ENCODE data around the gene GATA2.

Gene GATA2

GRCh38 chr3:128442949-128443348, 50.1 kb downstream of the GATA2 start:
- Mint-ChIP-seq H3K27me3 (ENCODE audit: low read depth) (peaks cover 52% of the 10 kb centered on the region), H3K27ac (no peak overlapping the region), H3K4me1 (no peaks in the 10 kb centered on the region), H3K36me3 (ENCODE audit: low read depth) (no peaks in the 10 kb centered on the region), H3K9me3 (peaks cover 6% of the 10 kb centered on the region), H3K4me3 (no peak overlapping the region)
- TF ChIP-seq CTCF (IDR thresholded peaks at IDR 0.05; ENCODE audit: unreplicated experiment in 3 of 3): no peak

- H3K9me3 Mint-ChIP-seq: peaks cover 3% of the 10 kb centered on the region
- peaks cover 49% of the 10 kb centered on the region for H3K27me3 Mint-ChIP-seq (ENCODE audit: low read depth)
- no peaks in the 10 kb centered on the region for H3K36me3 Mint-ChIP-seq (ENCODE audit: low read depth)
- TF ChIP-seq CTCF (IDR thresholded peaks at IDR 0.05; ENCODE audit: unreplicated experiment in 3 of 3): no peak
- H3K27ac Mint-ChIP-seq: no peak overlapping the region
- no peak overlapping the region for H3K4me3 Mint-ChIP-seq
- no peaks in the 10 kb centered on the region for H3K4me1 Mint-ChIP-seq
These were observed 50.9 kb downstream of the GATA2 start for GRCh38 chr3:128442070-128442469.

- H3K4me3 Mint-ChIP-seq: no peak overlapping the region
- H3K36me3 Mint-ChIP-seq (ENCODE audit: low read depth): no peaks in the 10 kb centered on the region
- H3K4me1 Mint-ChIP-seq: no peaks in the 10 kb centered on the region
- no peak for TF ChIP-seq CTCF (IDR thresholded peaks at IDR 0.05; ENCODE audit: unreplicated experiment in 3 of 3)
- no peaks in the 10 kb centered on the region for H3K9me3 Mint-ChIP-seq
- no peak overlapping the region for H3K27ac Mint-ChIP-seq
- peaks cover 59% of the 10 kb centered on the region for H3K27me3 Mint-ChIP-seq (ENCODE audit: low read depth)
These were observed 53.8 kb downstream of the GATA2 start for GRCh38 chr3:128439226-128439625.

- no peaks in the 10 kb centered on the region for H3K36me3 Mint-ChIP-seq (ENCODE audit: low read depth)
- no peaks in the 10 kb centered on the region for H3K9me3 Mint-ChIP-seq
- H3K4me3 Mint-ChIP-seq: no peak overlapping the region
- no peaks in the 10 kb centered on the region for H3K4me1 Mint-ChIP-seq
- peak in 1 of 3 experiments; percentile 23 for TF ChIP-seq CTCF (IDR thresholded peaks at IDR 0.05; ENCODE audit: unreplicated experiment in 3 of 3)
- H3K27me3 Mint-ChIP-seq (ENCODE audit: low read depth): peaks cover 59% of the 10 kb centered on the region
- no peak overlapping the region for H3K27ac Mint-ChIP-seq
These were observed 54.4 kb downstream of the GATA2 start for GRCh38 chr3:128438488-128439072.

DNA sequence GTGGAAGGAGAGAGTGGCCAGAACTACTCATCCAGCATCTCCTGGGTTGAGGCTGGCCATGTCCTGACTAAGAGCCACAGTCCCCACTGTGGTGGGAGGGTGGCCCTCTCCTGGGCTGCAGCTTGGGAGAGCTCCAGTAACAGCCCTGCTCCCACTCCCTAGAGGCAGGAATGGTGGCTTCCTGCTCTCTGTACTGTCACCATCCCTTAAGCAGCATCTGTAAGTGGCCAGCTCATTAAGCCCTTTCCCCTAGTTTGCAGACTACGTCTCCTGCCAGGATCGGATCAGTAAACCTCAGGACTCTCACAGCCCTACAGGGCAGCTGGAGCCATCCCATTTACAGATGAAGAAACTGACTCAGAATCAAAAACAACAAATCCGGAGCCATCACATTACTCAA, 56.8 kb downstream of the GATA2 start:
- H3K4me1 Mint-ChIP-seq: peaks cover 12% of the 10 kb centered on the region
- TF ChIP-seq CTCF (IDR thresholded peaks at IDR 0.05; ENCODE audit: unreplicated experiment in 3 of 3): no peak
- peaks cover 72% of the 10 kb centered on the region for H3K27me3 Mint-ChIP-seq (ENCODE audit: low read depth)
- no peaks in the 10 kb centered on the region for H3K9me3 Mint-ChIP-seq
- no peak overlapping the region for H3K27ac Mint-ChIP-seq
- no peak overlapping the region for H3K4me3 Mint-ChIP-seq
- H3K36me3 Mint-ChIP-seq (ENCODE audit: low read depth): no peaks in the 10 kb centered on the region

DNA sequence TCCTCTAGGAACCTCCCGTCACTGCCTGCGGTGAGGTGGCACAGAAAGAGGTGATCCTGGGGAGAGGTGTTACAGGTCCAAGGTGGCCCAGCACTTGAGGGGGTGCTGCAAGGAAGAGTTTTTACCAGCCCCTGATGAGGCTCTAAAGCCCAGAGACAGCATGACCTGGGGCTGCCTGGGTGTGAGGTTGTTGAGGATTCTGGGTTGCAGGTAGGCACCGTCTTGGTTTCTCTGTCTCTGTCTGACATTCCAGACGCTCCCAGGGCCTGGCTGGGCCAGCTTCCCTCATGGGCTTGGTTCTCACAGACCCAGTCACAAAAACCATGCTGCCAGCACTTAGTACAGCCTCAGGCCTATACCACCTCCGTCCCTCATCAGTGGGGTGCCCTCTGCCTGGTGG, 57.4 kb downstream of the GATA2 start:
- H3K4me3 Mint-ChIP-seq: no peak overlapping the region
- H3K4me1 Mint-ChIP-seq: peaks cover 12% of the 10 kb centered on the region
- no peaks in the 10 kb centered on the region for H3K9me3 Mint-ChIP-seq
- no peaks in the 10 kb centered on the region for H3K36me3 Mint-ChIP-seq (ENCODE audit: low read depth)
- no peak overlapping the region for H3K27ac Mint-ChIP-seq
- no peak for TF ChIP-seq CTCF (IDR thresholded peaks at IDR 0.05; ENCODE audit: unreplicated experiment in 3 of 3)
- peaks cover 72% of the 10 kb centered on the region for H3K27me3 Mint-ChIP-seq (ENCODE audit: low read depth)

Measured in nephron (organoid).